H9 (cell line): ENCODE data around the gene PLXNB2. TPM values are rescaled to one million over a fixed set of nuclear protein-coding genes. Genes with fewer than 3 reads are reported as not detected.
A peak's percentile ranks its signal among the peaks of the same experiment; 100 is the strongest.

Experiments
- DNase-seq: peaks from one replicate; pipeline ENCODE4 v3.0.0-alpha.2; 2017
- H2AFZ ChIP-seq: one replicate; pipeline ENCODE4 v1.6.1; 2013; ENCODE audit warnings: mild to moderate bottlenecking, low read length, control low read depth, moderate library complexity
- H2AK5ac ChIP-seq: 2 replicates; pipeline ENCODE4 v1.6.1; 2013; ENCODE audit warnings: low read length, control low read depth, mixed read lengths; ENCODE audit not compliant: insufficient read length
- H2BK120ac ChIP-seq: one replicate; pipeline ENCODE4 v1.6.1; 2013; ENCODE audit warnings: low read depth, mild to moderate bottlenecking, low read length, control low read depth, inconsistent platforms; ENCODE audit not compliant: poor library complexity, severe bottlenecking
- H2BK12ac ChIP-seq: 2 replicates; pipeline ENCODE4 v1.6.1; 2013; ENCODE audit warnings: low read length, control low read depth, mixed read lengths, low read depth; ENCODE audit not compliant: insufficient read length
- H2BK15ac ChIP-seq: 2 replicates; pipeline ENCODE4 v1.6.1; 2013; ENCODE audit warnings: low read depth, low read length, control low read depth
- H2BK20ac ChIP-seq: one replicate; pipeline ENCODE4 v1.6.1; 2013; ENCODE audit warnings: low read depth, mild to moderate bottlenecking, low read length, control low read depth, inconsistent platforms; ENCODE audit not compliant: poor library complexity, severe bottlenecking
- H2BK5ac ChIP-seq: 2 replicates; pipeline ENCODE4 v1.6.1; 2013; ENCODE audit warnings: low read length, control low read depth, mixed read lengths; ENCODE audit not compliant: insufficient read length
- H3K14ac ChIP-seq: 2 replicates; pipeline ENCODE4 v1.6.1; 2013; ENCODE audit warnings: low read length, control low read depth; ENCODE audit not compliant: insufficient read depth
- H3K18ac ChIP-seq: 2 replicates; pipeline ENCODE4 v1.6.1; 2013; ENCODE audit warnings: low read depth, mild to moderate bottlenecking, mixed read lengths, low read length, control low read depth; ENCODE audit not compliant: insufficient read length
- H3K23ac ChIP-seq: 2 replicates; pipeline ENCODE4 v1.6.1; 2013; ENCODE audit warnings: low read length, control low read depth, mixed read lengths, low read depth; ENCODE audit not compliant: insufficient read length
- H3K23me2 ChIP-seq: 2 replicates; pipeline ENCODE4 v1.6.1; 2013; ENCODE audit warnings: low read depth, mild to moderate bottlenecking, mixed read lengths, low read length, control low read depth; ENCODE audit not compliant: insufficient read length, poor library complexity, severe bottlenecking
- H3K27ac ChIP-seq: 2 replicates; pipeline ENCODE4 v1.5.1; 2013; ENCODE audit warnings: low read length, control low read depth, mixed read lengths, low read depth; ENCODE audit not compliant: insufficient read length
- H3K27me3 ChIP-seq: 2 replicates; pipeline ENCODE4 v1.6.1; 2013; ENCODE audit warnings: low read length, control low read depth, inconsistent platforms; ENCODE audit not compliant: insufficient read depth
- H3K4ac ChIP-seq: 2 replicates; pipeline ENCODE4 v1.6.1; 2013; ENCODE audit warnings: low read depth, mild to moderate bottlenecking, control low read depth, inconsistent platforms, low read length, moderate library complexity
- H3K4me1 ChIP-seq: 2 replicates; pipeline ENCODE4 v1.6.1; 2013; ENCODE audit warnings: low read length, control low read depth, inconsistent platforms; ENCODE audit not compliant: insufficient read depth
- H3K4me2 ChIP-seq: 2 replicates; pipeline ENCODE4 v1.6.1; 2013; ENCODE audit warnings: low read length, control low read depth, mixed read lengths; ENCODE audit not compliant: insufficient read length, insufficient read depth
- H3K56ac ChIP-seq: 2 replicates; pipeline ENCODE4 v1.6.1; 2013; ENCODE audit warnings: low read depth, mild to moderate bottlenecking, mixed read lengths, low read length, control low read depth; ENCODE audit not compliant: insufficient read length
- H3K79me1 ChIP-seq: 2 replicates; pipeline ENCODE4 v1.6.1; 2013; ENCODE audit warnings: low read depth, mild to moderate bottlenecking, moderate library complexity, low read length, control low read depth, inconsistent platforms; ENCODE audit not compliant: insufficient read depth, poor library complexity, severe bottlenecking
- H3K79me2 ChIP-seq: 2 replicates; pipeline ENCODE4 v1.6.1; 2013; ENCODE audit warnings: low read length, control low read depth, inconsistent platforms; ENCODE audit not compliant: insufficient read depth
- H3K9ac ChIP-seq: 2 replicates; pipeline ENCODE4 v1.6.1; 2013; ENCODE audit warnings: low read length, control low read depth, mixed read lengths; ENCODE audit not compliant: insufficient read length; ENCODE audit errors: extremely low read depth
- H3K9me3 ChIP-seq: one replicate; pipeline ENCODE4 v1.6.1; 2013; ENCODE audit warnings: low read depth, low read length, inconsistent platforms; ENCODE audit not compliant: control insufficient read depth
- H3T11ph ChIP-seq: one replicate; pipeline ENCODE4 v1.6.1; 2013; ENCODE audit warnings: mild to moderate bottlenecking, low read length, control low read depth, inconsistent platforms
- H4K20me1 ChIP-seq: one replicate; pipeline ENCODE4 v1.6.1; 2013; ENCODE audit not compliant: control insufficient read depth, insufficient read length, insufficient read depth
- H4K5ac ChIP-seq: 2 replicates; pipeline ENCODE4 v1.6.1; 2013; ENCODE audit warnings: low read depth, mild to moderate bottlenecking, mixed read lengths, low read length, control low read depth; ENCODE audit not compliant: insufficient read length
- H4K8ac ChIP-seq: replicated peaks from 2 replicates; pipeline ENCODE4 v1.6.1; 2013; ENCODE audit warnings: low read length, control low read depth, mixed read lengths, low read depth; ENCODE audit not compliant: insufficient read length
- H4K91ac ChIP-seq: 2 replicates; pipeline ENCODE4 v1.6.1; 2013; ENCODE audit warnings: low read depth, mild to moderate bottlenecking, moderate library complexity, mixed read lengths, low read length, control low read depth; ENCODE audit not compliant: insufficient read length
- H3K27ac Mint-ChIP-seq, 3 experiments: 2 replicates in 2 of 3; 3 replicates in 1 of 3; pipeline ENCODE4 v1.8.0; 2020 to 2021; ENCODE audit warnings: mixed read lengths in 3 of 3, mild to moderate bottlenecking in 1 of 3, moderate library complexity in 1 of 3
- H3K27me3 Mint-ChIP-seq: 2 replicates; pipeline ENCODE4 v1.8.0; 2021; ENCODE audit warnings: low read depth, mild to moderate bottlenecking, moderate library complexity, mixed read lengths
- H3K36me3 Mint-ChIP-seq, 3 experiments: 2 replicates in 2 of 3; 3 replicates in 1 of 3; pipeline ENCODE4 v1.8.0; 2020 to 2021; ENCODE audit warnings: low read depth in 3 of 3, mixed read lengths in 3 of 3; ENCODE audit not compliant: insufficient read depth in 1 of 3
- H3K4me1 Mint-ChIP-seq, 2 experiments: 2 replicates each; pipeline ENCODE4 v1.8.0; 2020; ENCODE audit warnings: mixed read lengths in 2 of 2
- H3K4me3 Mint-ChIP-seq, 2 experiments: 2 replicates in 1 of 2; 3 replicates in 1 of 2; pipeline ENCODE4 v1.8.0; 2020 to 2021; ENCODE audit warnings: mild to moderate bottlenecking in 2 of 2, mixed read lengths in 2 of 2, moderate library complexity in 1 of 2
- H3K9me3 Mint-ChIP-seq, 2 experiments: 2 replicates in 1 of 2; 3 replicates in 1 of 2; pipeline ENCODE4 v1.8.0; 2020; ENCODE audit warnings: mild to moderate bottlenecking in 2 of 2, mixed read lengths in 2 of 2, moderate library complexity in 1 of 2
- CTCF ChIP-seq: fragments of 200-600 bp; sonication (generic); conservative IDR thresholded peaks from 3 replicates; pipeline ENCODE4 v1.8.0; 2021; ENCODE audit warnings: antibody characterized with exemption, mild to moderate bottlenecking
- WGBS: extraction: QIAGEN DNeasy Blood & Tissue Kit; methylation state at CpG from one replicate; pipeline ENCODE4 v1.1.7; 2013; ENCODE audit warnings: missing lambda C conversion rate, low lambda C conversion rate, mixed read lengths; ENCODE audit not compliant: insufficient read length; ENCODE audit errors: extremely low coverage; 5-methylcytosine and 5-hydroxymethylcytosine counted together
- total RNA-seq: library from RNA; stranded (reverse); gene quantifications from 2 replicates; pipeline ENCODE4 v1.2.1, GENCODE V29; 2021

PLXNB2 gene
- total RNA-seq, 1 experiment from 2014 or later: 87.6 TPM

GRCh38 chr22:50250555-50251476 is 56.6 kb downstream of the PLXNB2 start, which contains the start of gene HDAC10:
TSS of gene HDAC10 (minus strand) at chr22:50251265. CDS start at chr22:50251032, 233 bp downstream.
- H3K79me2 ChIP-seq: no peaks in the 10 kb centered on the region
- no CpG with 5 or more reads among the region's 81 CpGs for WGBS

More at GRCh38 chr22:50250555-50251476, 56.6 kb downstream of the PLXNB2 start, which contains the start of gene HDAC10:
- Histone ChIP-seq H4K8ac (no peak within 1 kb of the TSS), H3K27ac (no peak within 1 kb of the TSS), H2BK15ac (no peak within 1 kb of the TSS), H3K9ac (peak within 1 kb of the TSS; percentile 62), H3K4ac (no peak within 1 kb of the TSS), H2BK120ac (no peak within 1 kb of the TSS), H3K56ac (no peak within 1 kb of the TSS), H4K5ac (no peak within 1 kb of the TSS), H3K27me3 (no peaks in the 10 kb centered on the region), H2AFZ (no peak within 1 kb of the TSS), H3K18ac (peak within 1 kb of the TSS; percentile 13), H4K20me1 (no peaks in the 10 kb centered on the region), H3K79me1 (no peaks in the 10 kb centered on the region), H3K23me2 (peaks cover 15% of the 10 kb centered on the region), H3K23ac (no peak within 1 kb of the TSS), H2BK20ac (no peak within 1 kb of the TSS), H3K4me1 (no peaks in the 10 kb centered on the region), H2AK5ac (no peak within 1 kb of the TSS), H3T11ph (no peak within 1 kb of the TSS), H3K4me2 (peak within 1 kb of the TSS; percentile 69), H3K14ac (peak within 1 kb of the TSS; percentile 72), H2BK5ac (no peak within 1 kb of the TSS), H2BK12ac (no peak within 1 kb of the TSS), H3K9me3 (no peaks in the 10 kb centered on the region), H4K91ac (no peak within 1 kb of the TSS)
- Mint-ChIP-seq H3K27ac (peak within 1 kb of the TSS in 1 of 3 experiments; percentile 25; a peak in 1 of 7 replicates), H3K4me1 (peaks cover 6 to 17% of the 10 kb centered on the region in 2 experiments), H3K27me3 (no peaks in the 10 kb centered on the region), H3K36me3 (peaks cover 0 to 14% (median 8%) of the 10 kb centered on the region in 3 experiments; a peak in 3 of 7 replicates), H3K9me3 (no peaks in the 10 kb centered on the region; a peak in 1 of 5 replicates), H3K4me3 (peak within 1 kb of the TSS; percentile 73 to 85)
- no peak for TF ChIP-seq CTCF
- DNase-seq: peak; percentile 86
